Skeletal muscle tissue (tissue), 5 donors: Measurements from ENCODE around the gene CHRNA4. TPM values are rescaled to one million over a fixed set of nuclear protein-coding genes. Genes with fewer than 3 reads are reported as not detected.

ENCODE experiments used
- H3K27ac ChIP-seq: one replicate; pipeline ENCODE4 v1.7.0; 2013; ENCODE audit warnings: mild to moderate bottlenecking, low read depth, low read length, inconsistent platforms
- H3K27me3 ChIP-seq, 3 donors: one replicate each; pipeline ENCODE4 v1.7.0; 2013; ENCODE audit warnings: low read length in 3 of 3; ENCODE audit not compliant: control insufficient read depth in 3 of 3, insufficient read depth in 3 of 3
- H3K36me3 ChIP-seq, 3 donors: one replicate each; pipeline ENCODE4 v1.7.0; 2013; ENCODE audit warnings: low read length in 3 of 3; ENCODE audit not compliant: control insufficient read depth in 3 of 3, insufficient read depth in 3 of 3
- H3K4me1 ChIP-seq, 3 donors: one replicate each; pipeline ENCODE4 v1.7.0; 2013; ENCODE audit warnings: low read length in 3 of 3, mild to moderate bottlenecking in 3 of 3; ENCODE audit not compliant: control insufficient read depth in 3 of 3, insufficient read depth in 3 of 3
- H3K4me3 ChIP-seq, 3 donors: one replicate each; pipeline ENCODE4 v1.7.0; 2013; ENCODE audit warnings: low read length in 3 of 3
- H3K9ac ChIP-seq, 3 donors: one replicate each; pipeline ENCODE4 v1.7.0; 2013; ENCODE audit warnings: low read length in 3 of 3, mild to moderate bottlenecking in 3 of 3, moderate library complexity in 2 of 3, low read depth in 1 of 3
- H3K9me3 ChIP-seq, 3 donors: one replicate each; pipeline ENCODE4 v1.7.0; 2013; ENCODE audit warnings: low read length in 3 of 3; ENCODE audit not compliant: control insufficient read depth in 3 of 3
- small RNA-seq: library from RNA; depleted of rRNA; stranded (forward); fragments of <200 nt; gene quantifications from one replicate; pipeline ENCODE3, GENCODE V24; 2014
- total RNA-seq: library from RNA; depleted of rRNA; stranded (reverse); fragments of >200 nt; gene quantifications from one replicate; pipeline ENCODE4 v1.2.3, GENCODE V29; 2014
- donor health status: Osteomylitis.

Gene CHRNA4
- total RNA-seq, 1 donor from 2014 or later: 0.52 TPM

GRCh38 chr20:63296531-63297299, 64.4 kb downstream of the CHRNA4 start:
- Histone ChIP-seq H3K27me3 (peaks cover 45 to 69% (median 68%) of the 10 kb centered on the region in 3 donors), H3K27ac (no peak overlapping the region), H3K4me1 (no peaks in the 10 kb centered on the region), H3K9ac (no peak overlapping the region), H3K4me3 (no peak overlapping the region), H3K36me3 (no peaks in the 10 kb centered on the region), H3K9me3 (no peaks in the 10 kb centered on the region)

DNA sequence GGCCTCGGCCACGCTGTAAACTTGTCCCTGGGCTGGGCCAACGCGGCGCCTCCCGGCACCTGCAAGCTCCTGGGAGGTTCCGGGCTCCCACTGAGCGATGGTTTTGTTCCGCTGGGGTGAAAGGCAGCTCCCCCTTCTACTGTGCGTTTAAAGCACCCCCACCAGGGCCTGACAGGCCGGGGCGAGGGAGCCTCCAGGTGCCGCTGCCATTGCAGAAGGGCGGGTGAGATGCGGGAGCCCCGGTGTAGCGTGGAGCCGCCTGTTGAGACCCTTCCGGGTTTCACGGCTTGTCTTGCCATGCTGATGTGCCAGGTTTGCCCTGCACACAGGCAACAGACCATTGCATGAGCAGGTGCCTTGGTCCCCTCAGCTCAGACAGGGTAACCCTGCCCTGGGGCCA, 65.3 kb downstream of the CHRNA4 start:
- H3K27ac ChIP-seq: no peak overlapping the region
- no peaks in the 10 kb centered on the region for H3K4me1 ChIP-seq

DNA sequence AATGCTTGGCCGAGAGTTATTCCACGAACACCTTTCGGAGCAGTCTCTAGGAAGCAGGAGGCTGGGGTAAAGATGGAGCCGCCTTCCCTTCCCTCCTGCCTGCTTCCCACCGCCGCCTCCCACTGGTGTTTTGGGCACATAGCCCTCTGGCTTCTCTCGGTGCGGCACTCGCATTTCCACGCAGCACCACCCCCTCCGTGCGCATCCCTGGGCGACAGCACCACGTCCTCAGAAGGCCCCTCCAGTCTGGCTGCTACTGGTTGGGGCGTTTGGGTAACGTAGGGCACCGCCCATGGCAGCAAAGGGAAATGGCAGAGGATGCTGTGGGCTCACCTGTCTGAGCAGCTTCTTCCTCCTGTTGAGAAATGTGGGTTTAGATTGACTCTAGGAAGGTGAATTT, 65.7 kb downstream of the CHRNA4 start:
- Histone ChIP-seq H3K4me3 (no peak overlapping the region), H3K36me3 (no peaks in the 10 kb centered on the region), H3K27ac (no peak overlapping the region), H3K27me3 (peaks cover 45 to 71% (median 69%) of the 10 kb centered on the region in 3 donors), H3K9ac (no peak overlapping the region), H3K9me3 (no peaks in the 10 kb centered on the region), H3K4me1 (no peaks in the 10 kb centered on the region)

More for the DNA sequence above, 65.3 kb downstream of the CHRNA4 start:
- H3K36me3 ChIP-seq: no peaks in the 10 kb centered on the region
- H3K27me3 ChIP-seq: peaks cover 45 to 71% (median 69%) of the 10 kb centered on the region in 3 donors
- no peak overlapping the region for H3K4me3 ChIP-seq
- H3K9ac ChIP-seq: no peak overlapping the region
- H3K9me3 ChIP-seq: no peaks in the 10 kb centered on the region

- peaks cover 45 to 71% (median 69%) of the 10 kb centered on the region in 3 donors for H3K27me3 ChIP-seq
- H3K4me1 ChIP-seq: no peaks in the 10 kb centered on the region
Measured at GRCh38 chr20:63295018-63295417, 66.1 kb downstream of the CHRNA4 start.

DNA sequence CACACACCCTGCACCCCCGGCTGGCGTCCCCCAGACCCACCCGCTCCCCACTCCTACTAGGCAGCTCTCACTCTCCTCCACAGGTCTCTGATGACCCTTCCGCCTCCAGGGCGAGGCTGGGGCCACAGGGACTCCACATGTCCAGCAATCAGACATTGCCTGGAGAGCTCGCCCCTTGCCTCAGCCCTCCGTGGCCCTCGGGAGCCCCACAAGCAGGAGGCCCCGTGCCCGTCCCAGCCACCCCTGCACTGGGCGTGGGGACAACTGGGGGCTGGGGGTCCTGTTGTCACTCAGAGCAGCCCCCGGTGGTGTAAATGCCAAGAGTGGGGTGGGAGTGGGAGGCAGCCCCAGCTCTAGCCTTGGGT, 66.6 kb downstream of the CHRNA4 start:
- no peaks in the 10 kb centered on the region for H3K36me3 ChIP-seq
- H3K27me3 ChIP-seq: peaks cover 45 to 71% (median 69%) of the 10 kb centered on the region in 3 donors
- no peaks in the 10 kb centered on the region for H3K4me1 ChIP-seq
- H3K4me3 ChIP-seq: no peak overlapping the region
- no peak overlapping the region for H3K9ac ChIP-seq
- no peaks in the 10 kb centered on the region for H3K9me3 ChIP-seq
- H3K27ac ChIP-seq: no peak overlapping the region

More at GRCh38 chr20:63295018-63295417, 66.1 kb downstream of the CHRNA4 start:
- H3K9ac ChIP-seq: no peak overlapping the region
- H3K9me3 ChIP-seq: no peaks in the 10 kb centered on the region
- H3K27ac ChIP-seq: no peak overlapping the region
- H3K36me3 ChIP-seq: no peaks in the 10 kb centered on the region
- no peak overlapping the region for H3K4me3 ChIP-seq

- no peaks in the 10 kb centered on the region for H3K4me1 ChIP-seq
- no peak overlapping the region for H3K4me3 ChIP-seq
- H3K36me3 ChIP-seq: no peaks in the 10 kb centered on the region
- peaks cover 40 to 68% (median 64%) of the 10 kb centered on the region in 3 donors for H3K27me3 ChIP-seq
- no peak overlapping the region for H3K9ac ChIP-seq
- no peak overlapping the region for H3K27ac ChIP-seq
- H3K9me3 ChIP-seq: no peaks in the 10 kb centered on the region
Measured at GRCh38 chr20:63293871-63294535, 67.1 kb downstream of the CHRNA4 start.

DNA sequence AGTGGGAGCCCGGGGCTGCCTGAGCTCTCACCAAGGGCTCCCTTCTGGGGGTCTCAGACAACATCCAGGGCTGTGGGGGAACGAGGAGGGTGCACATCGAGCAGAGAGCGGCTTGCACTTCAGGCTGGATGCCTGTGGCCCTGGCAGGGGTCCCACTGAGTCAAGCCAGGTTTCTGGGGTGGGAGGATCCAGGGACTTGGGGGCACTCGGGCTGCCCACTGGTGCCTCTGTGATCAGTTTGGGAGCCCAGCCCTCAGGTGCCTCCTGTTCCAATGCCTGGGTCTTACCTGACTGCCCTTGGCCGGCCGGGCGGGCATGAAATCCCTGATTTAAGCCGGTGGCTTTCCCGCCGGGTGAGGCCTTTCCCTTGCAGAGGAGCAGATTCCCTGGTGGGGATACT, 67.7 kb downstream of the CHRNA4 start:
- no peaks in the 10 kb centered on the region for H3K9me3 ChIP-seq
- H3K4me3 ChIP-seq: no peak overlapping the region
- no peak overlapping the region for H3K9ac ChIP-seq
- peaks cover 35 to 62% (median 59%) of the 10 kb centered on the region in 3 donors for H3K27me3 ChIP-seq
- H3K36me3 ChIP-seq: peaks cover 4 to 5% (median 4%) of the 10 kb centered on the region in 3 donors
- H3K4me1 ChIP-seq: no peaks in the 10 kb centered on the region
- no peak overlapping the region for H3K27ac ChIP-seq

Small RNA genes within 50 kb of the gene (small RNA-seq; reads per million reads assigned to genes)
- gene RNU6-994P: not detected

Other genes with a start within 250 kb of the CHRNA4 start
- gene YTHDF1, start 145.2 kb downstream of the CHRNA4 start, total RNA-seq: 17.2 TPM
- gene BIRC7, start 125.4 kb downstream of the CHRNA4 start, total RNA-seq: not detected
- 13.6 TPM for gene NKAIN4, start 106.9 kb downstream of the CHRNA4 start, total RNA-seq
- 31.8 TPM for gene ARFGAP1, start 88.5 kb downstream of the CHRNA4 start, total RNA-seq
- gene COL20A1, start 68.2 kb downstream of the CHRNA4 start, total RNA-seq: 2.6 TPM
- gene KCNQ2, start 111.3 kb upstream of the CHRNA4 start, total RNA-seq: 1.6 TPM
- 255 TPM for gene EEF1A2, start 137.7 kb upstream of the CHRNA4 start, total RNA-seq
- gene PPDPF, start 159.4 kb upstream of the CHRNA4 start, total RNA-seq: 24.0 TPM
- gene PTK6, start 176.0 kb upstream of the CHRNA4 start, total RNA-seq: not detected
- gene SRMS, start 186.4 kb upstream of the CHRNA4 start, total RNA-seq: not detected
- gene FNDC11, start 192.8 kb upstream of the CHRNA4 start, total RNA-seq: 0.52 TPM
- gene HELZ2, start 212.9 kb upstream of the CHRNA4 start, total RNA-seq: 12.5 TPM